Measurements from ENCODE around the gene ERC1.
"Not testable (repeated sequence)": the region's sequence is repeated elsewhere in the genome, so short reads cannot be mapped to it uniquely, and the experiment has no call there.

Gene ERC1

DNA sequence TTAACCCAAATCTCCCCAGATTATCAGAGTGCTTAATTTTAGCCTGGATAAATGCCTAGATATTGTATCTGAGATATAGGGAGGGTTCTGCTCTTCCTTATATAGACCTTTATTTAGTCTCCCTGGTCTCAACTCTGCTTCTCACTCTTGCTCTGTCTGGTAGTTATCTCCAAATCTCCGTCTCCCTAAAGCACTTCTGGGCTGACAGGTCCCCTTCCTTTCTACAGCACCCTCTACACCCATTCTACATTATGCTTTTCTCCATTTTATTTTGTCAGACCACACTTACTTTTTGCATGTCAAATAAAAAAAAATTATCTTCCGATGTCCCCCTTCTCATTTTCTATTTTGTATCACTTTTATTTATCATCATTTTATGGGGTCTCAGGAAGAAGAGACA, 2.0 kb upstream of the ERC1 start:
- peak; percentile 14 for DNase-seq

- peak; percentile 83 for DNase-seq
Measured at GRCh38 chr12:989751-990660, 1.0 kb upstream of the ERC1 start.

- peak; percentile 87 for DNase-seq
Measured at GRCh38 chr12:991350-992333, 619 bp downstream of the ERC1 start.

- no peak for DNase-seq
Measured at GRCh38 chr12:992647-993046, 1.6 kb downstream of the ERC1 start.

DNA sequence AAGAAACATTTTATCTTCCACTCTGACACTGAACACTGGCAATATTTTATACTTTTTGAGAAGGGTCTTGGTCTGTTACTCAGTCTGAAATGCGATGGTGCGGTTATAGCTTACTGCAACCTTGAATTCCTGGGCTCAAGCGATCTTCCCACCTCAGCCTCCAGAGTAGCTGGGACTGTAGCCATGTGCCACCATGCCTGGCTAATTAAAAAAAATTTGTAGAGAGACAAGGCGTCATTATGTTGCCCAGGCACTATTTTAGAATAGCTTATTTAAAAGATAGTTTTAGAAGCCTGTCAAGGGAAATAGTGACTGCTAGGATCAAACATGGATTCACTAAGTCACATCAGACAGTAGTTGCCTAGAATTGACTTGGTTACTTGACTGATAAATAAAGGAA, 5.9 kb downstream of the ERC1 start:
- no peak for DNase-seq

- DNase-seq = no peak
Measured at GRCh38 chr12:997505-997904, 6.5 kb downstream of the ERC1 start.

DNA sequence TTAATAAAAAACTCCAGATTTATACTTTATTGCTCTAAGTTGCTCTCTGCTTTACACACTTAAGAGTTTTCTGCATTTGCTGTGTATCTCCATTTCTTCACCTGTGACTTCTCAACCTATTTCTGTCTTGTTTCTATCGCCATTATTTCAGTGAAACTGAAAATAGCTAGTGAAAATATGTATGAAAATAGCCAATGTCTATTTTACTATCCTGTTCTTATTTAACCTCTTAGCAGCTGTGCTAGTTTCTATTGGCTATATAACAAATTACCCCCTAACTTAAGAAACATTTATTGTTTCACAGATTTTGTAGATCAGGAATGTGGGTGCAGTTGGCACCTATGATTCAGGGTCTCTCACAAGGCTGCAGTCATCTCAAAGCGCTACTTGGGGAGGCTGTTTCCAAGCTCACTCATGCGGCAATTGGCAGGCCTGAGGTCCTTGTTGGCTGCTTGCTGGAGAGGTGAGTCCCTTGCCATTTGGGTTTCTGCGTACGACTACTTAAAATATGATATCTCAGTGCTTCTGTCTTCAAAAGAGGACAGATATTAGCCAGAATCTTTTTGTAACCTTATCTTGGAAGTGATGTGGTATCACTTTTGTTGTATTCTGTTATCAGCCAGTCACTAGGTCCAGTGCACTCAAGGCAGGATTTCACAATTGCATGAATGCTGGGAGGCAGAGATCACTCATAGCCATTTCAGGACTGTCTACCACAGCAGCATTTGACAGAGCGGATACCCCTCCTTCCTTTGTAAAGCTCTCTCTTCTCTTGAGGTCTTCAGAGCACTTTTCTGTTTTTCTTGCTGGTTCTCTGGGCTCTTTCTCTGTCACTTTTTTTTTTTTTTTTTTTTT, 7.2 kb downstream of the ERC1 start:
- DNase-seq = no peak

- DNase-seq = not testable (repeated sequence)
Measured at GRCh38 chr12:999736-1000135, 8.7 kb downstream of the ERC1 start.

GRCh38 chr12:1001507-1001906, 10.5 kb downstream of the ERC1 start:
- no peak for DNase-seq

- no peak for DNase-seq
Measured at GRCh38 chr12:1003600-1004271, 12.7 kb downstream of the ERC1 start.

DNA sequence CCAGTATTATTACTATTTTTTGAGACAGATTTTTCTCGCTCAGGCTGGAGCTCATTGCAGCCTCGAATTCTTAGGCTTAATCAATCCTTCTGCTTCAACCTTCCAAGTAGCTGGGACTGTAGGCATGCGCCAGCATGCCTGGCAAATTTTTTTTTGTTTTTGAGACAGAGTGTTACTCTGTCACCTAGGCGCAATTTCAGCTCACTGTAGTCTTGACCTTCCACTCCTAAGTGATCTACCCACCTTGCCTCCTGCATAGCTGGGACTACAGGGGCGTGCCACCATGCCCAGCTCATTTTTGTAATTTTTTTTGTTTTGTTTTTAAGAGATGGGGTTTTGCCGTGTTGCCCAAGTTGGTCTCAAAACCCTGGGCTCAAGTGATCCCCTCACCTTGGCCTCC, 15.2 kb downstream of the ERC1 start:
- no peak for DNase-seq

GRCh38 chr12:1007276-1007675, 16.3 kb downstream of the ERC1 start:
- no peak for DNase-seq

DNA sequence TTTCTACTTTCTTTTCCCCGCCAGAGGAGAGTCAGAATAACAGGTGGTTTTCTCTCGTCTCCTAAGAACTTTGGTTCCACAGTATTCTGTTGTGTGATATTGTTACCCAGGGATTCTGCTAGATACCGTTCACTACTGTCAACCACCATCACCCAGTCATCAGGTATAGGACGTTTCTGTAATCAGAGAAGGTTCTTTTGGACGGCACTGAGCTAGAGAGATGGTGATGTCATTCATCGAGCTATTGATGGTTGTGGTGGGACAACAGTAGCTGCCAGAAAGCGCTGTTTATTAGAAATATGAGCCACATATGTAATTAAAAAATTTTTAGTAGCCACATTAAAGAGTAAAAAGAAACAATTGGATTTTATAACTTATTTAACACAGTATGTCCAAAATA, 17.0 kb downstream of the ERC1 start:
- DNase-seq = no peak

DNA sequence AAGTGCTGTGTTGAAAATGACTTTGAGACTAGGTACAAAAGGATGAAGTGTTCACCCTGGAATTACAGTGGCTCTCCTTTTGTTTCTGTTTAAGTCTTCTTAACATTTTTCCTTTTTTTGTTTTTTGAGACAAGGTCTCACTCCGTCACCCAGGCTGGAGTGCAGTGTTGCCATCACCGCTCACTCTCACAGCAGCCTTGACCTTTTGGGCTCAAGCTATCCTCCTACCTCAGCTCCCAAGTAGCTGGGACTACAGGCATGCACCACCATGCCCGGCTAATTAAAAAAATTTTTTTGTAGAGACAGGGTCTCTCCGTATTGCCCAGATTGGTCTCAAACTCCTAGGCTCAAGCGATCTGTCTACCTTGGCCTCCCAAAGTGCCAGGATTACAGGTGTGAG, 20.1 kb downstream of the ERC1 start:
- no peak for DNase-seq

GRCh38 chr12:1013618-1014489, 22.8 kb downstream of the ERC1 start:
- DNase-seq = no peak

- DNase-seq = no peak
Measured at GRCh38 chr12:1019283-1019682, 28.3 kb downstream of the ERC1 start.

GRCh38 chr12:1020389-1020788, 29.4 kb downstream of the ERC1 start:
- no peak for DNase-seq

GRCh38 chr12:1022032-1022970, 31.3 kb downstream of the ERC1 start:
- DNase-seq = no peak

- DNase-seq = no peak
Measured at GRCh38 chr12:1030779-1031178, 39.8 kb downstream of the ERC1 start.

GRCh38 chr12:1034243-1034642, 43.2 kb downstream of the ERC1 start:
- no peak for DNase-seq

Measured in NCI-H1092 treated with DMSO at 0.1 percent for 48 hours (cell line).